ENCODE measurements around the gene KIF6.
"Not testable (repeated sequence)": the region's sequence is repeated elsewhere in the genome, so short reads cannot be mapped to it uniquely, and the experiment has no call there.

KIF6 gene, protein sequence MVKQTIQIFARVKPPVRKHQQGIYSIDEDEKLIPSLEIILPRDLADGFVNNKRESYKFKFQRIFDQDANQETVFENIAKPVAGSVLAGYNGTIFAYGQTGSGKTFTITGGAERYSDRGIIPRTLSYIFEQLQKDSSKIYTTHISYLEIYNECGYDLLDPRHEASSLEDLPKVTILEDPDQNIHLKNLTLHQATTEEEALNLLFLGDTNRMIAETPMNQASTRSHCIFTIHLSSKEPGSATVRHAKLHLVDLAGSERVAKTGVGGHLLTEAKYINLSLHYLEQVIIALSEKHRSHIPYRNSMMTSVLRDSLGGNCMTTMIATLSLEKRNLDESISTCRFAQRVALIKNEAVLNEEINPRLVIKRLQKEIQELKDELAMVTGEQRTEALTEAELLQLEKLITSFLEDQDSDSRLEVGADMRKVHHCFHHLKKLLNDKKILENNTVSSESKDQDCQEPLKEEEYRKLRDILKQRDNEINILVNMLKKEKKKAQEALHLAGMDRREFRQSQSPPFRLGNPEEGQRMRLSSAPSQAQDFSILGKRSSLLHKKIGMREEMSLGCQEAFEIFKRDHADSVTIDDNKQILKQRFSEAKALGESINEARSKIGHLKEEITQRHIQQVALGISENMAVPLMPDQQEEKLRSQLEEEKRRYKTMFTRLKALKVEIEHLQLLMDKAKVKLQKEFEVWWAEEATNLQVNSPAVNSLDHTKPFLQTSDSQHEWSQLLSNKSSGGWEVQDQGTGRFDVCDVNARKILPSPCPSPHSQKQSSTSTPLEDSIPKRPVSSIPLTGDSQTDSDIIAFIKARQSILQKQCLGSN

GRCh38 chr6:39724787-39725631, at the start of gene KIF6:
KIF6 (minus strand) TSS chr6:39725408; CDS start chr6:39725310, 98 bp downstream.
- peak; percentile 97 for DNase-seq

DNA sequence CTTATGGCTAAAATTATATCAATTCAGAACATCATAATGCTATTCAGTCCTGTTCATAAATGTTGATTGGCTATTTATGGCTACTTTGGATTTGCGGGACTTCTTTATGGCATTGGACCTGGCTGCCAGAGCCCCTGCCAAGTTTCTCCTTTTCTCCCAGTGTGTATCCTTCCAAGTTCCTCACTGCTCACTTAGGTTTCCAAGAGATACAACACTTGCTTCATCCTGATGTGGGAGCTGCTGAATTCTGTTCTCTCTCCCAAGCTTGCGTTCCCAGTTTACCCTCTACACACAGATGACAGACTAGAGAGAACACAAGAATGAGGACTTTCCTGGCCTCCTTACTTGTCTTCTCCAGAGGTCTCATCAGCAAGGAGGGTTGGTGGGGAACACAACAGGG, 48.6 kb upstream of the KIF6 start:
- no peak for DNase-seq

DNA sequence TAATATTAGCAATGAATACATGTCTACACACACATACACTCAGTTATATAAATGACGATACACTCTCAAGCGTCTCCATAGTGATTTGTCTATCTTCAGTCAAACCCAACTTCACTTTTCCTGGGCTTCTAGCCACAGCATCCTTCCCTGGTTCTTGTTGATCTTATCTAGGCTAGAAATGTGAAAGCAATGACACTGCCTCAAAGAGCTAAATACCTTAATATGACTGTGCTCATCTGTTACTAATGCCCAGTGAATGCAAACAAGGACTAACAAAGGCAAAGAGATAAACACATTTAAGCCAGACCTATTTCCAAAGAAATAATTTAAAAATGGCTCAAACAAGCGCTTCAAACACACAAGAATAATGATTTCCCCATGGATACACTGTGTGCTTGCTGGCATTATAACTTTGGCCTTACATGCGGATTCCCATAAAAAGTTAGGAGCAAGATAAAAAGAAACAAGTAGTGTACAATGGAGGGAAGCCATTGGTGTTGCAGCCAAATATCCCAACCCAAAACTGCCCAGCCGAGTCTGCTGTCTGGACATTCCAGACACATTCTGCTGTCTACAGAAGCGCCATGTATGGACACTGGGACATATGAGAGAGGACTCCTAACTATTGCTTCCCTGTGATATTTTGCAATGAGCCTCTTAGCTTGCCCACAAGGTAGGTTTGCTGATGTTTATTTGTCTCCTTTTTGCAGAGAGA, 47.5 kb upstream of the KIF6 start:
- peak; percentile 83 for DNase-seq

DNA sequence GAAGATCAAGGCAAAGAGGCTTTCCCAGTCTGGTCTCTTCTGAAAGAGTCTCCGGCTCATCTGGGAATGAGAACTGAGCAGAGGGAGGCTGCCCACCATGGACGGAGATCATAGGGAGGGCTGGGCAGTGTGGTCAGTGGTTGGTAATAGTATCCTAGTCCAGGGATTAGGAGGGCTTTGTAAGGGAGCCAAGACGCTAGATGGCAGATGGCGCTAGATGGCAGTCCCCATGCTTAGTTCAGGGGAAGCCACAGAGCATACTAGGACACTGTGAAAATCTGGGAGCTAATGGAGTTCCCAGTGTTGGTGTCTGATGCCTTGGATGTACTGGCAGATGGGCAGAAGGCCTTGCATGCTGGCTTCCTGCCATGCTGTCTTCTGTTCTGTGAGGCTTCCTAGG, 45.2 kb upstream of the KIF6 start:
- DNase-seq, result peak; percentile 21

GRCh38 chr6:39769012-39769411, 43.8 kb upstream of the KIF6 start:
- no peak for DNase-seq

- peak; percentile 76 for DNase-seq
Observed at GRCh38 chr6:39765508-39766065, 40.4 kb upstream of the KIF6 start.

GRCh38 chr6:39760226-39760952, 35.2 kb upstream of the KIF6 start:
- no peak for DNase-seq

GRCh38 chr6:39758905-39759605, 33.8 kb upstream of the KIF6 start:
- peak; percentile 74 for DNase-seq

- no peak for DNase-seq
Observed at GRCh38 chr6:39756582-39756981, 31.4 kb upstream of the KIF6 start.

- DNase-seq, result no peak
Observed at GRCh38 chr6:39755231-39755630, 30.0 kb upstream of the KIF6 start.

- no peak for DNase-seq
Observed at GRCh38 chr6:39754514-39755115, 29.4 kb upstream of the KIF6 start.

- DNase-seq, result no peak
Observed at GRCh38 chr6:39753725-39754045, 28.5 kb upstream of the KIF6 start.

DNA sequence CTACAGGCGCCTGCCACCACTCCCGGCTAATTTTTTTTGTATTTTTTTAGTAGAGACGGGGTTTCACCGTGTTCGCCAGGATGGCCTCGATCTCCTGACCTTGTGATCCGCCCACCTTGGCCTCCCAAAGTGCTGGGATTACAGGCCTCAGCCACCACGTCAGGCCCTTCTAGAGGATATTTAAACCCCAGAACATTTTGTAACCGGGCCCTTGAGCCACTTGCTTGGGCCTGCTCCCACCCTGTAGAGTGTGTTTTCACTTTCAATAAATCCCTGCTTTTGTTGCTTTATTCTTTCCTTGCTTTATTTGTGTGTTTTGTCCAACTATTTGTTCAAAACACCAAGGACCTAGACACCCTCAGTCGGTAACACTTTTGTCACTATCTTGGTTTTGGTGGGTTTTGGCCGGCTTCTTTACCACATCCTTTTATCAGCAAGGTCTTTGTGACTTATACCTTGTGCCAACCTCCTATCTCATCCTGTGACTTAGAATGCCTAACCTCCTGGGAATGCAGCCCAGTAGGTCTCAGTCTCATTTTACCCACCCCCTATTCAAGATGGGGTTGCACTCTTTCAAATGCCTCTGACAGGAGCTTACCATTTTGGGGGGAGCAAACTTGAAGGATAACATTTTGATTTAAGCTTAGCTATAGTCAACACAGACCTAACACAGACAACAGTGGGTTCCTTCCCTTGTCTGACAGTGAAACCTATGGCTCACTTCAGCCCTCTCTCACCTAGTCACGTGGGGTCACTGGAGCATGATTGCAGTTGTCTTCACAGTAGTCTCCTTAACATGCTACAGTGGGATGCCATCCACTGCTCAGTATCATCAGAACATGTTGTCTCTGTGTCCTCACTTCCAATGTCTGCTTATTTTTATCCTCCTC, 27.9 kb upstream of the KIF6 start:
- DNase-seq, result no peak

DNA sequence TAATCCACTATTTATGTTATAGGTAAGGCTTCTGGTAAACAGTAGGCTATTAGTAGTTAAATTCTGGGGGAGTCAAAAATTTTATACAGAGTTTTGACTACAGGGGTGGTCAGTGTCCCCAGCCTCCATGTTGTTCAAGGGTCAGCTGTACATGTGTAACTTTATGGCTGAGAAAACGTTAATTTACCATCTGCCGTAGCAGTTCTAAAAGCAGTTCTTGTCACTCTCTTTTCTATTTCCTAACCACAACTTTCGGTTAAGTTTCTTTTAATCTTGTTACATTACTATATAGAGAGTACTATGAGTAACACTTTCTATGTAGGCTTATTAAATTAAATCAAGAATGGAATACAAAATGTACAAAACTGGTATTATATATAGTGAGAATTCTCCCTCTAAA, 21.6 kb upstream of the KIF6 start:
- no peak for DNase-seq

DNA sequence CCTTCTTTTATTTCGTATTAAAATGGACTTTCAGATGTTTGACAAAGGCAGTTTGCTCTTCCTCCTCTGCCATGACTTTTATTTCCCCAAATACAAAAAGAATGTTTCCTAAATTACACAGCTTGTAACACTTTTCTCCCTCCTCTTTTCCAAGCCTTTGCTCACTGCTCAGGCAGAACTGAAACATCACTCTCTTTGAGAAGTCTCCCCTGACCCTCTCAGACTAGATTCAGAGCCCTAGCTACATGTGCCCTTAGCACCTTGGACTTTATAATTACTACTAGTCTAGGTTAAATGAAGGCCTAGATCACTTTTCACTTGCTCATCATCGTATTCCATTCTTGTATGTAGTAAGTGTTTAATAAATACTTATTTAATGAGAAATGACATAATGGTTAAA, 8.5 kb upstream of the KIF6 start:
- no peak for DNase-seq

DNA sequence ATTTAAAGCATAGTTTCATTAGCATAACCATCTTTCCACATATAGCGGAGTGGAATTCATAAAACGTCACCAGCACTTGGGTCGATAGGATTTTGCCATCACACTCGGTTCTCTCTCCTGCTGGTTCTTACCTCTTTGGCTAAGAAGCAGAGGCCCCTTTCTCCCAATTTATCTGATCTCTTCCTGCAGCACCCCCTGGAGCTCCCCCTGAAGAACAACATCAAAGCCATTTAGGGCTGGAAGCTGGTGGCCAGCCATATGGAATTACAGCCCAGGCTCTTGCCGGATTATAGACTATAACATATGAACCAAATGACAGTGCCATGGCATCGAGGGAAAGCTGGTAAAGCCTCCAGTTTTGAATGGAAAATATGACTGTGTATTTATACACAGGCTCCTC, 6.4 kb upstream of the KIF6 start:
- DNase-seq, result no peak

DNA sequence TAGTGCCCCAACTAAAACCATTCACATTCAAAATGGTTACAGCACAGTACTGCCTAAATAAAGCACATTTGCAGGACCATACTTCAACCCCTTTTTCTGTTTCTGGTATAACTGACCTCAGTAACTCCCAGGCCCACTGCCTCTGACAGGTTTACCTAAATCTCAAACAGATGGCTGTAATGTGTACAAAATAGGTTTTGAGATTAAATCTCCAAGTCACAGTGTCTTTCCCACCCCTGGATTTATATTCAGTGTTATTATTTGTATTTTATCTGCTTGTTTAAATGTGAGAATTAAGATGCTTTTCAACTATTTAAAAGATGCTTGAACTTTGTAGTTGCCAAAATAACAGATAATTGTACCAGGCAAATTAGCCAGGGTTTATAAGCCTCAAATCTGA, 4.7 kb upstream of the KIF6 start:
- DNase-seq, result no peak

DNA sequence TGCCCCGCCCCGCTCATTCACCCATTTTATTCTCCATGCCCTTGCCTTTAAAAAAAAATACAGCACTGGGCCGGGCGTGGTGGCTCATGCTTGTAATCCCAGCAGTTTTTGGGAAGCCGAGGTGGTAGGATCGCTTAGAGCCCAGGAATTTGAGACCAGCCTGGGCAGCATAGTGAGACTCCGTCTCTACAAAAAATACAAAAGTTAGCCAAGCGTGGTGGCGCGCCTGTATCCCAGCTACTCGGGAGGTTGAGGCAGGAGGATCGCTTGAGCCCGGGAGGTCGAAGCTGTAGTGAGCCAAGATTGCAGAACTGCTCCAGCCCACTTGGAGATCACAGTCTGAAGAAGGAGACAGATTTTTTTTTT, 407 bp upstream of the KIF6 start:
- DNase-seq, result no peak

DNA sequence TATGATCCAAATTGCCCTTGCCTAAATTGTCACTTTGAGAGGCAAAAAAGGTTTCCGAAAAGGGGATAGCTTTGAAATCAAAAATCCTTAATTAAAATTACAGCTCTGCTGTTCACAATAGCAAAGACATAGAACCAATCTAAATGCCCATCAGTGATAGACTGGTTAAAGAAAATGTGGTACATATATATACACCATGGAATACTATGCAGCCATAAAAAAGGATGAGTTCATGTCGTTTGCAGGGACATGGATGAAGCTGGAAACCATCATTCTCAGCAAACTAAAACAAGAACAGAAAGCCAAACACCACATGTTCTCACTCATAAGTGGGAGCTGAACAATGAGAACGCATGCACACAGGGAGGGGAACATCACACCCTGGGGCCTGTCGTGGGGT, 1.9 kb downstream of the KIF6 start:
- not testable (repeated sequence) for DNase-seq

GRCh38 chr6:39714802-39715201, 10.4 kb downstream of the KIF6 start:
- DNase-seq, result no peak

Measured in islet precursor cell (in vitro differentiated cells).